HG03045 (cell line): ENCODE measurements around the gene PKN1.

Experiments
- ATAC-seq: cut with Tn5 transposase; IDR thresholded peaks from one replicate; pipeline ENCODE4 v1.9.1; 2021; ENCODE audit warnings: mild to moderate bottlenecking, moderate library complexity; ENCODE audit not compliant: unreplicated experiment

Gene PKN1

DNA sequence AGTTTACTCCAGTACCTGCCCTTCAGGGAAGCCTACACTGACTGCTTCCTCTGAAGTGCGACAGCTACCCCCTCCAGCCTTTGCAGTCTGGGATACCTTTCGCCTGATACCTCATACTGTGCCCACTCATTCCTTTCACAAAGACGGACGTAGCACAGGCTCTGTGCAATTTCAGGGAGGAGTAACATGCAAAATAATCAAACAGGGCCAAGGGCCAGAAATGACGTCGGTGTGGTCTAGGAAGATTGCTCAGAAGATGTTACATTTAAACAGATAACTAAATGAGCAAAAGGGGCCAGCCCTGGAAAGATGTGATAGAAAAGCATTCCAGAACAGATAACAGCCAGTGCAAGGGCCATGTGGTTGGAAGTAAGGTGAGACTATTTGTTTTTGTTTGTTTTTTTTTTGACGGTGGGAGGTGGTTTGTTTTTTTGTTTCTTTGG lies 7.4 kb upstream of the PKN1 start:
- ATAC-seq, result no peak

DNA sequence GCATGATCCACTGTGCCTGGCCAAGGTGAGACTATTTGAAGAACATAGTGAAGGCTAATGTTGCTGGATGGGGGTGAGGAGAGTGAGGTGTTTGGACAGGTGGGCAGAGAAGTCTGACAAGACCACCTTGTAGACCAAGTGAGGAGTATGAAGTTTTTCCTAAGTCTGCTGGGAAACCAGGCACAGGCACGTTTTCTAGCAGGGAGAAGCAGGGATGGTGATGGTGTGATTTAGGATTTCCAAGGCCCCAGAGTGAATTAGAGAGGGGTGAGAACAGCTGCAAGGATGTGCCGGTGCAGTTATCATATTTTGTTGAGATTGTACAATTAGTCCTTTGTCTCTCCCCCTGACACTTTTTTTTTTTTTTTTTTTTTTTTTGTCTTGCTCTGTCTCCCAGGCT lies 5.6 kb upstream of the PKN1 start:
- ATAC-seq, result no peak

DNA sequence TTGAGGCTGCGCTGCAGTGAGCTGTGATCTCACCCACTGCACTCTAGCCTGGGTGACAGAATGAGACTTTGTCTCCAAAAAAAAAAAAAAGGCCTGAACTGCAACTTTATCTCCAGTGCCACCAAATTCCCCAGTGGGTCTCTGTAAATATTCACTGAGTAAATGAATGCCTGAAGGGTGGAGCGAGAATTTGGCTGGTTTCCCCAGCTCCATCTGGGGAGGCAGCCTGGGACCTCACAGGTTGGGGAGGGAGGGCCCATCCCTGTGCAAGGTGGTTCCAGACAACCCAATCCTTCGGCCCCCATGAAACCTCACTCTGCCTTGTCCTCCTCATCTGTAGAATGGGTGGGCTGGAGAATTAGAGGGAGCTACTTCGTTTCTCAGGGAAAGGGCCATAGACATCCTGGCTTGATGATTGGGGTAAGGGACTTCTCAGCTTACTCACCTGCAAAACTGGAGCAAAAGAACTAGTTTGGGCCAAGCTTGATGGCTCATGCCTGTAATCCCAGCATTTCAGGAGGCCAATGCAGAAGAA lies 4.2 kb upstream of the PKN1 start:
- ATAC-seq, result no peak

DNA sequence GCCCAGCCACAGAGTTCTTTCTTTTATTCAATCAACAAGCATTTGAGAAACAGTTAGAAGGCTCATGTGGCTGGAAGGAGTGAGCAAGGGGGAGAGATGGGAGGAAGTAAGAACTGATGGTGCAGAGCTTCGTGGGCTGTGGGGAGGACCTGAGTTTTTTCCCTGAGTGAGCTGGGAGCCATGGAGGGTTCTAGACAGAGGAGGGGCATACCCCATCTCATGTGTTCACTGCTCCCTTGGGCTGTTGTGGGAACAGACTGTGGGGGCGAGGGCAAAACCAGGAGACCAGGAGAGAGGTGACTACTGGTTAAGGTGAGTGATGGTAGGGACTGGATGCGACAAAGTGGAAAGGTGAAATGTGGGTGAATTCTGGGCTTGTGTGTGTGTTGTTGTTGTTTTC lies 2.4 kb upstream of the PKN1 start:
- no peak for ATAC-seq

DNA sequence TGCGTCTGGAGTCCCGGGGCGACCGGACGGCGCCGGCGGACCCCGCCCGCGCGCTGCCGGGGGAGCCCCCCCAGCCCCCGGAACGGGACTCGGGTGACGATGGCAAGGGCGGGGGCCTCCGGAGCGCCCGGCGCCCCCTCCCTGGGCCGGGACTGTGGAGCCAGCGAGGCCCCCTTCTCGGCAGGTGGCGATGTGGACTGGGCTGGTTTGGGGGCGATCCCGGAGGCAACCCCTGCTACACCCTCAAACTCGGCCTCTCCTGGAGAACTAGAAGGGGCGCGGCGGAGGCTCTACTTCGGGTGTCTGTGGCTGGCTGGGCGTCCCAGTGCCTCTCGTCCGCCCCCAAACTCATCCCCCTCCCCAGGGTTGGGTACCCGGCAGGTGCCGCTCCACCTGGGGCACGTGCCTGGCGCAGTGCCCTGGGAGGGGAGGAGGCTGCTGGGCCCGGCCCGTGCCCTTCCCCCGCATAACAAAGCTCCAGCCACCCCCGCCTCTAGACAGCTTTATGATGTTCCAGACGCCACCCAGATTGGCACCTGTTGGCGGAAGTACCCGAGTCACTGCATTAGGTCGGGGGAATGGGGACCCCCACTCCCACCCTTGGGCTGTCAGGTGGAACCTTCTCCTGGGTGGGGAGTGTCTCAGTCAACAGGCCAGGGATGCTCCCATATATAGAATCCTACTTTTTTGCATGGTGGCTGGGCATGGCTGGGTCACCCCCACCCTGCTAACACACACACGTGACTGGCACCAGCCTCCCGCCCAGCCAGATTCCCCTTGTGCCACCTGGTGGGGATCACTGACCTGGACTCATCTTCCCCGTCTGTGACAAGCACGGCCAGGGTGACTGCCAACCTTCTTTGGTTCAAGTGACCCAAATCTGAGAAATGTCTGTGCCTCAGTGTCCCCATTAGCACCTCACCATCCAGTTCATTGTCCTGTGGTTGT lies 722 bp downstream of the PKN1 start:
- peak; percentile 20 for ATAC-seq

DNA sequence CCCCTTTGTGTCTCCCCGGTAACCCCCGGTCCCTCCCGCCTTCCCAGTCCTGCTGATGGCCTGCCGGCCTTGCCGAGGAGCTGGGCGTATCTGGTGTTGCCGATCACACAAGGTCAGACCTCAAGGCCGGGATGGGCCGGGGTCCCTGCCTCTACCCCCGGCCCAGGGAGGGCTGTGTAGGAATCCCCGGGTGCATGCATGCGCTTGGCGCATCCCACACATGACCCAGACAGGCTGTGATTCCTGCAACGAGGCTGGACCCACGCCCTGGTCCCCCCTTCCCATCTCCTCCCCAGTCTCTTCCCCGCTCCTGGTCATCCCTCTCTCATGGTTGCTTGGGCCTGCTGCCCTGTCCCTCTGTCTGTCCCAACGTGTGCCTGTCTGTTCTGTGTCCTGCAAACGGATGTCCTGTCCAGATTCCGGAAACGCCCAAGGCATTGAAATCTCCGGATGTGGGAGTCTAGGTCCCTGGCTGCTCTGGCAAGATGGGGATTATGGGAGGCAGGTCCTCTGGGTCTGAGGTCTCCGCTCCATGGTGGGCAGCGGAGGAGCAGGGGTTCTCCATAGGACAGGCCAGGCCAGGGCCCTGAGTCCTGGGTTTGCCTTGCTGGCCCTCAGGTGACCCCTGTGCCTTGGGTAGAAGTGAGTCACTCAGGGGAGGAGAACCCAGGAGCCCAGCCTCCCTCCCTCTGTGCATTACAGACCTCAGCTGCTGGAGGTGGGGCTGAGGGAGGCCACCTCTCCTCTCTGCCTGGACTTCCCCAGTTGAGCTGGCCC lies 1.6 kb downstream of the PKN1 start:
- ATAC-seq, result no peak

DNA sequence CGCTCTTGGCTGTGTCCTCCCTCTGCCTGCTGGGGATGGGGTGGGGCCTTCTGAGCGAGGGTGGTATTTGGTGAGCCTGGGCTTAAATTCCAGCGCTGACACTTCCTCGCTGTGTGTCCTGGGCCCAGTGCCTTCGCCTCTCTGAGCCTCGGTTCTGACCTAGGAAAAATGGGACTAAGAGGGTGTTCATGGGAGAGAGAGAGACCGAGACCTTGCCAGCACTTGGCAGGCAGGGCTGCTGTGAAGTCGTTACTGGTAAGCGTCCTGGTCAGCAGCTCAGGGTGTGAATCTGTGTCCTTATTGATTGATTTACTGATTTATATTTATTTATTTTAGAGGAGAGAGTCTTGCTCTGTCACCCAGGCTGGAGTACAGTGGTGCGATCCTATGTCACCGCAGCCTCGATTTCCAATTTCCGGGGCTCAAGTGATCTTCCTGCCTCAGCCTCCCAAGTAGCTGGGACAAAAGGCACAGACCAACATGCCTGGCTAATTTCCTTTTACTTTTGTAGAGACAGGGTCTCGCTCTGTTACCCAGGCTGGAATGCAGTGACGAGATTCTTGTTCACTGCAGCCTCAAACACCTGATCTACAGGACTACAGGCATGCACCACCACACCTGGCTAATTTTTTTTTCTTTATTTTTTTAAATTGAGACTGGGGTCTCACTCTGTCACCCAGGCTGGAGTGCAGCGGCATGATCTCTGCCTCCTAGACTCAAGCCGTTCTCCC lies 2.4 kb downstream of the PKN1 start:
- ATAC-seq, result no peak

DNA sequence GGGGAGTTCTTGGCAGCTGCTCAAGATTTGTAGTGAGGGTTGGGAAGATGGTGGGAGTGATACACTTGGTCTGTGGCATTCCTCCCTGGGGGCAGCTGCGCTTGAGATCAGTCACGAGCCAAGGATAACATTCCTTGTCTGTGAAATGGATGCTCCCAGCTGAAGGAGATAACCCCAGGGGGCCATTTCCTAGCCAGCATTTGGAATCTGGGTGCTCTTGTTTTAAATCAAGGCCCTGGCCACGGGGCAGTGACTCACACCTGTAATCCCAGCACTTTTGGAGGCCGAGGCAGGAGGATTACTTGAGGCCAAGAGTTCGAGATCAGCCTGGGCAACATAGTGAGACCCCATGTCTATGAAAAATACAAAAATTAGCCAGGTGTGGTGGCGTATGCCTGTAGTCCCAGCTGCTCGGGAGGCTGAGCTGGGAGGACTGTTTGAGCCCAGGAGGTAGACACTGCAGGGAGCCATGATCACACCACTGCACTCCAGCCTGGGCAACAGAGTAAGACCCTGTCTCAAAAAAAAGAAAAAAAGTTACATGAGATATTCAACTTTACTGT lies 4.6 kb downstream of the PKN1 start:
- no peak for ATAC-seq

DNA sequence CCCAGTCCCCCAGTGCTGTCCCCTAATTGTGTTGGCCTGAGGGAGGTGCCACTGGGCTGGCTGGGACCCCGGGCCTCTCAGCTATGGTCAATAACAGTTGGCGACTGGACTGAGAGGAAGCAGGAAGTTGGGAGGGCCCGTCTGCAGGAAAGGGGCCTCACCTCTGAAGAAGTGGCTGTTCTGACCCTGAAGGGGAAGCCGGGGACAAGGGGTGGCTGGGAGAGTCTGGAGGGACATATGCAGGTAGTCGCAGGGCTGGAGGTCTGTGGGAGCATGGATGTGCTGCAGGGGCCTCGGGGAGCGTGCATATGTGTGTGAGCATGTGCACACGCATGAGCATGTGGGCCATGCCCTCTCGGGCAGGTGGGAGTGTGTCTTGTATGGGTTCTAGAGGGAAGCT lies 5.9 kb downstream of the PKN1 start:
- no peak for ATAC-seq

DNA sequence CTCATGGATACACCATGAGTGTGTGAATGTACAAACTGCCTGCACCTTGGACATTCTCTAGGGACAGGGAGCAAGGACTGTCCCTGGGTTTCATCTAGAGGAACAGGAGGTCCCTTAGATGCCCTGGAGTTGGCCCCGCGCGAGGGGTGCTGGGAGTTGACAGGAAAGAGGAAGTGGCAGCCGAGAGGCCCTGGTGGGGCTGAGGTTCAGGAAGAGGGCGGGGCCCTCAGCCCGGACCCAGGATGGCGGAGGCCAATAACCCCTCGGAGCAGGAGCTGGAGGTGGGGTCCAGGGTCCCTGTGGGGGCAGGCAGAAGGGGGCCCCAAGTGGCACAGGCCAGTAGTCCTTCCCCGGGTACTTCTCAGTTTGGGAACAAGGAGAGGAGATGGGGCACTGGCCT lies 6.9 kb downstream of the PKN1 start:
- ATAC-seq, result peak; percentile 68

DNA sequence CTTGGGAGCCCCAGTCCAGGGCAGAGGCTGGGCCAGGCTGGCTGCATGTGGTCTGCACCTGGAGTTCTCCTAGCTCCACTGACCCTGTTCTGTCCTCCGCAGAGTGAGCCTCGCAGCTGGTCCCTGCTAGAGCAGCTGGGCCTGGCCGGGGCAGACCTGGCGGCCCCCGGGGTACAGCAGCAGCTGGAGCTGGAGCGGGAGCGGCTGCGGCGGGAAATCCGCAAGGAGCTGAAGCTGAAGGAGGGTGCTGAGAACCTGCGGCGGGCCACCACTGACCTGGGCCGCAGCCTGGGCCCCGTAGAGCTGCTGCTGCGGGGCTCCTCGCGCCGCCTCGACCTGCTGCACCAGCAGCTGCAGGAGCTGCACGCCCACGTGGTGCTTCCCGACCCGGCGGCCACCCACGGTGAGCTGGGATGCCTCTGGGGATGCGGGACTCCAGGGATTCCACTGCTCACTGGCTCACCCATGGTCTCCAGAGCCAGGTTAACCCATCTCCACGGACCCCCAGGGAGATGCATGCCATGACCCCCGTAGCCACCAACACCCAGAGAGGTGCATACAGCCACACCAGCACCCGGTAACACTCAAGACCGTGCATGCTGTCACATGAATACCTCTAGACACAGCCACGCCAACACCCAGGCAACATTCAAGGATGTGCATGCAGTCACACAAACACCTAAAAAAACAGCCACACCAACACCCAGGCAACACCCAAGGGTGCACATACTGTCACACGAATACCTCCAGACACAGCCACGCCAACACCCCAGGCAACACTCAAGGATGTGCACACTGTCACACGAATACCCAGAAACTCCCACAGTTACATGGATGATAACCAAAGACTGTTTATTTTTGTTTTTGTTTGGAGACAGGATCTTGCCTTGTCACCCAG lies 8.2 kb downstream of the PKN1 start:
- no peak for ATAC-seq

DNA sequence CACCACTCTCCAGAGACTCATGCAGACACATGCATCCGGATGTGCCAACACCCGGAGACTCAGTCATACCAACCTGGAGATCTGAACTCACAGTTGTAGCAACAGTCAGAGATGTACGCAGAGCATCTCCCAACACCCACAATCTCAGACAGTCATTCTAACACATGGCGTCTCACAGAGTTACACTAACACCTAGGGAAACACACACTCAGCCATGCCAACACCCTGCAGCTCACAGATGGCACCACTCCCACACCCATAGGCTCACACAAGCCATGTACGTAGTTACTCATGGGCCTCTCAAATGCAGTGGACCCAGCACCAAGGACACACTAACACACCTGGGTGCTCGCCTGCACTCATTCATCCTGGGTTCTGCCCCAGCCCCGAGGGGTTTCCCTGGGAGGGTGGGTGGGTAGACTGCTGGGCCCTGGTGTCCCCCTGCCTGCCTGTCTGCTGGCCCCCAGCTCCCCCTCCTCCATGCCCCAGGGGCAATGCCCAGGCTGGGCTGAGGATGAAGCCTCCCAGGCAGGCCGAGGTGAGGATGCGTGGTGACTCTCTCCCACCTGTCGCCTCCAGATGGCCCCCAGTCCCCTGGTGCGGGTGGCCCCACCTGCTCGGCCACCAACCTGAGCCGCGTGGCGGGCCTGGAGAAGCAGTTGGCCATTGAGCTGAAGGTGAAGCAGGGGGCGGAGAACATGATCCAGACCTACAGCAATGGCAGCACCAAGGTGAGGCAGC lies 10.0 kb downstream of the PKN1 start:
- no peak for ATAC-seq

DNA sequence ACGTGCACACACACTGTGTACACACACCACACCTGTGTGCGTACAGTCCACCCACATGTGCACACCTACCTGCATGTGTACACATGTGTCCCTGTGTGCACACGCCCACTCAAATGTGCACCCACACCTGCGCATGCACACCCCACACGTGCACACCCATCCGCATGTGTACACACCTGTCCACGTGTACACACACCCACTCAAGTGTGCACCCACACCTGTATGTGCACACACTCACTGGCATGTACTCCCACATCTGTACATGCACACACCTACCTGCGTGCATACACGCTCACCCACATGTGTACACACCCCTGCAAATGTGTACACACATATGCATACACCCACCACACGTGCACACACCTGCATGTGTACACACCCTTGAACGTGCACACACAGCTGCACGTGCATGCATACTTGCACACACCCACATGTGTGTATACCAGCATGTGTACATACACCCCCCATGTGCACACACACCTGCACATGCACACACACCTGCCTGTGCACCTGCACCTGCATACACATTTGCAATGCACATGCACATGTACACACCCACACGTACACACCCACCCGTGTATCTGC lies 10.6 kb downstream of the PKN1 start:
- no peak for ATAC-seq

DNA sequence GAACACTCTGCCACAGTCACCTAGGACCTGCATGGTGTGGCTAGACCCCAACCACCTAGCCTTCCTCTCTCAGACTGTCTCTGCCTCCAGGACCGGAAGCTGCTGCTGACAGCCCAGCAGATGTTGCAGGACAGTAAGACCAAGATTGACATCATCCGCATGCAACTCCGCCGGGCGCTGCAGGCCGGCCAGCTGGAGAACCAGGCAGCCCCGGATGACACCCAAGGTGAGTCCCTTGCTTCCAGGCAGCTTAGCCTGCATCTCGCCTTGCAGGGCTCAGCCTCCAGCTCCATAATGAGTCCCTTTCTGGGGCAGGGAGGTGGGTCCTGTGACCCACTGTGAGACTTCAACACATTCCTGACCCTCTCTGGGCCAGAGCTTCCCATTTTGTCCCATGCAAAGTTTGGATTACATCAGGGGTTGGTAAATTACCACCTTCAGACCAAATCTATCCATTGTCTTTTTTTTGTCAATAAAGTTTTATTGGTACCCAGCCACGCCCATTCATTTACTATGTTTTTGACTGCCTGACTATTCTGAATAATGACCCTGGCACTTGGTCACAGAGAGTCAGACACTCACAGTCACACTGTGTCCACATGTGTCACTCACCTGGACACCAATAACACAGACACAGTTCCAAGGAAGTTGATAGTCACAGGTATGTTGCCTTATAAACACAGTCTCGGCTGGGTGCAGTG lies 13.4 kb downstream of the PKN1 start:
- ATAC-seq, result no peak

DNA sequence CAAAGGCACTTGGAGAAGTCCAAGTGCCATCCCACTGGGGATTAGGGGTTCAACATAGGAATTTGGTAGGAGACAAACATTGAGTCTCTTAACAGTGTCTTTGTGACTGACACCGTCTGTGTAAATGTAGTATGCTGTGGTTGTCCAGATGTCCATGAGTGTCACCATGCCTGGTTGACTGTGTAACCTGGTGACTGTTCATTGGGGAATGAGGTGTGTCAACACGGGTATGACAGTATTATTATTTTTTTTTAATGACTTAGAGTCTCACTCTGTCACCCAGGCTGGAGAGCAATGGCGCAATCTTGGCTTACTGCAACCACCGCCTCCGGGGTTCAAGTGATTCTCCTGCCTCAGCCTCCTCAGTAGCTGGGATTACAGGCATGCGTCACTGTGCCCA lies 16.2 kb downstream of the PKN1 start:
- no peak for ATAC-seq

DNA sequence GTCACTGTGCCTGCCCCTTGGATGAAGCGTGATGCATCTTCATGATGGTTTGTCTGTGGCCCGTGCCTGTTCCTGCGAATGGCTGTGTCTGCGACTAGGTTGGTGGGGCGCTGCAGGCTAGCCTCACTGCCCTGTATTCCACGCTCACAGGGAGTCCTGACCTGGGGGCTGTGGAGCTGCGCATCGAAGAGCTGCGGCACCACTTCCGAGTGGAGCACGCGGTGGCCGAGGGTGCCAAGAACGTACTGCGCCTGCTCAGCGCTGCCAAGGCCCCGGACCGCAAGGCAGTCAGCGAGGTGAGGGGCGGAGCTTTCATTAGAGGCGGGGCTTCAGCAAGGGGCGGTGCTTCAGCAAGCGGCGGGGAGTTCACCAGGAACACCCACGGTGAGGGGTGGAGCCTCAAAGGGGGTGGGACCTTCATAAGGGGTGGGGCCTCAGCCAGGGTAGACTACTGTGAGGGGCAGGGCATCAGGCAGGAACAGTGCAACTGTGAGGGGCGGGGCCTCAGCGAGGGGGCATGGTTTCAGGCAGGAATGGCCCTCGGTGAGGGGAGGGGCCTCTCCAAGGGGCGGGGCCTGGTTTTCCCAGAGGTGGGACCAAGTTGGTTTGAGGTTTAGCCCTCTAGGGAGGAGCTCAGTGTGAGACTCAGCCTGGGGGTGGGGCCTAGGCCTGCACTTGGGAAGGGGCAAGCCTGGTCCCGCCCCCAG lies 17.2 kb downstream of the PKN1 start:
- ATAC-seq, result no peak

DNA sequence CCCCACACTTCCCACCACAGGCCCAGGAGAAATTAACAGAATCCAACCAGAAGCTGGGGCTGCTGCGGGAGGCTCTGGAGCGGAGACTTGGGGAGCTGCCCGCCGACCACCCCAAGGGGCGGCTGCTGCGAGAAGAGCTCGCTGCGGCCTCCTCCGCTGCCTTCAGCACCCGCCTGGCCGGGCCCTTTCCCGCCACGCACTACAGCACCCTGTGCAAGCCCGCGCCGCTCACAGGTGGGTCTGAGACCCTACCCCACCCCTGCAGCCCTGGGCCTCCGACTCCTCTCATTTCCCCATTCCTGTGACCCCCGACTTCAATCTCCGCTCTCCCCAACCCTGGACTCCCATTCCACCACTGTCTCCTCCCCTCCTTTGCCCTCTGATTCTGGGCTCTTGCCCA lies 17.8 kb downstream of the PKN1 start:
- ATAC-seq, result no peak
